Forelimb muscle (tissue), 1 donor: ENCODE data around the gene PPARA. TPM values are rescaled to one million over a fixed set of nuclear protein-coding genes. Genes with fewer than 3 reads are reported as not detected.

Experiments used
- DNase-seq: peaks from one replicate; pipeline ENCODE4 v3.0.0-alpha.2; 2013; ENCODE audit warnings: low read depth
- polyA plus RNA-seq: library from polyadenylated mRNA; unstranded; fragments of 120-200 nt; gene quantifications from one replicate; pipeline ENCODE4 v1.2.1, GENCODE V29; 2013; ENCODE audit not compliant: insufficient read length

Gene PPARA
- 22.8 TPM for polyA plus RNA-seq

DNA sequence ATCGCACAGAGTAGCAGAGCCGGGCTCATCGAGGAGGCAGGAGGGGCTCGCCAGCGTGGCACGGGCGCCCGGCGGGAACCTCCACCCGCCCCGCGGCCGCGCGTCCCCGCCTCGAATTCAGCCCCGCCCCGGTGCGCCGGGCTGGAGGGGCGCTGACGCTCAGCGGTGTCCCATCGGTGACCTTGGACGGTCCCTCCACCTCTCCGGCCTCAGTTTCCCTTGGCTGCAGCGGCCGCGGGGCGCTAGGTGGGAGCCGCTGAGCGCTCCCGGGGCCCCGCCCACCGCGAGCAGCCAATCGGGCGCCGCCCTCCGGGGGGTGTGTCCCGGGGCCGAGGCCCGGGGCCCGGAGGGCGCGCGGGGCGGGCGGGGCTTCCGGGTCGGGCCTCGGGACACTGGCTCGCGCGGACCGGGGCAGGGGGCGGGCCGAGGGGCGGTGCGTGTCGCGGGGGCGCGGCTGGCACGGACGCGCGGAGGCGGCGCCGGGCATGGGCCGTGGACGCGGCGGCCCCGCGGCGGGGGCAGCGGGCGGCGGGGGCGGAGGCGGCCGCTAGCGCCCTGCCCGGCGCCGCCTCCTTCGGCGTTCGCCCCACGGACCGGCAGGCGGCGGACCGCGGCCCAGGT, at the start of gene PPARA:
TSS of gene PPARA (plus strand) at position 493 of the 621 bp plus-strand sequence. CDS start 47,858 bp downstream, outside the sequence.
- peak; percentile 41 for DNase-seq

DNA sequence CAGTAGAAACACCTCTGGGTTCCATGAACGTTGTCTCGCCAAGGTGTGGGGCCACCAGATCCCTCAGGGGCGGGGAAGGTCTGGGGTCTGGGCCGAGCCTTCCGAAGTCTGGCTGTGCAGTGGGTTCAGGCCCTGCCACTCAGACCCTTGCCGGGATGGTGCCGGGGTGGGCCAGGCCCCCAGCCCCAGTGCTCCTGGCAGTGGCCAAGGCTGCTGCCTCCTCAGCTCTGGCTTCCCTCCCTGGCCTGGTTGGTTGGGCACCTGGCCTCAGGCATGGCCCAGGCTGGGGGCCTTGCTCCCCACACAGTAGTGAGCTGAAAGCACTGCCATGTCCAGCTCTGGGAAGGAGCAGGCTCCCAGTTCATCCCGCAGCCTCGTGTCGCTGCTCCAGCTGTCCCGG, 48.2 kb upstream of the PPARA start:
- no peak for DNase-seq

DNA sequence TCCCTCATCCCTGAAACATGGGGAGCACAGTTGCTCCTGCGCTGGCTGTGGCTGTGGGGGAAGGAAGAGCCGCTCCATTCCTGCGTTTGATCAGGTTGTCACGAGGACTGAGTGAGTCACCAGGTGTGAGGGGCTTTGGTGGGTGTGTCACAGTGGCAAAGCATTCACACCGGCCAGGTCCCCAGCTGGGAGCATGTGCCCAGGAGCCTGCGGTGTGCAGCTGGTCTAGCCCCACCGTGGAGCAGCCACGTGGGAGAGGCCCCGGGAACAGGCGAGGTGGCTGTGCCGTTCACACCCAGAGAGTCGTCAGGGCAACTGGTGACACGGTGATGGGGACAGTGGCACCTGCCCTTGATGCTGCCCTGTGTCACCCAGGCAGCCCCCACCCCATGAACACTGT, 47.6 kb upstream of the PPARA start:
- DNase-seq = no peak

DNA sequence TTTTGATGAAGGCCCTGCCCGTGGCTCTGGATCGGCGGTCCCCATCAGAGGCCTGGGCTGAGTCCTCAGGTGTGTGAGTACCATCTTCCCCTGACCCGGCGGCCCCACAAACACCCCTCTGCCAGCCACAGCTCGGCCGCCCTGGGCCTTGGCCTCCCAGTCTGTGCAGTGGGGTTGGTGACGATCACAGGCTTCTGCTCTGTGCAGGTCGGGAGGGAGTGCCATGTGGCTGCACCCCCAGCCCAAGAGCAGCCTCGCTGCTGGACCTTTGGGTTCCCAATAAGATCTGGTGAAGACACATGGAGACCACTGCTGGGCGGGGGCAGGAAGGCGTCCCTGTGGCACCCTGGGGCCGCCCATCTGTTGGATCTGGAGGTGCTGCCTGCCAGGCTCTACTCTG, 47.1 kb upstream of the PPARA start:
- DNase-seq = no peak

DNA sequence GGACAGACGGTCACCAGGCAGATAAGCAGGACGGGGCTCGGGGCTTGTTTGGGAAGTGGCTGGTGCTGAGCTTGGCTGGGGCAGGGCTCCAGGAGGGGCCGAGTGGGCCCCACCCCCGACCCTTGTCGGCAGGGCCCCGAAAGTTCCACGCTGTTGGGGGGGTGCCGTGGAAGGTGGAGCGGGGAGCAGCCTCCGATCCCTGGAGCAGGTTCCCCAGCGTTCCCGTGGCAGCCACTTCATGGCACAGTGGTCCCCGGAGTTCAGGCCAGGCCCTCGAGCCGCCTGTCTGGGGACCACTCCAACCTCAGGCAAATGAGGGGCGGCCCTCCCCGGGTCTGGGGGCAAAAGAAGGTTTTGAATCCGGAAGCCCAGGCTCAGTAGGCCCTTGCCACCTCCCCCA, 46.7 kb upstream of the PPARA start:
- no peak for DNase-seq

DNA sequence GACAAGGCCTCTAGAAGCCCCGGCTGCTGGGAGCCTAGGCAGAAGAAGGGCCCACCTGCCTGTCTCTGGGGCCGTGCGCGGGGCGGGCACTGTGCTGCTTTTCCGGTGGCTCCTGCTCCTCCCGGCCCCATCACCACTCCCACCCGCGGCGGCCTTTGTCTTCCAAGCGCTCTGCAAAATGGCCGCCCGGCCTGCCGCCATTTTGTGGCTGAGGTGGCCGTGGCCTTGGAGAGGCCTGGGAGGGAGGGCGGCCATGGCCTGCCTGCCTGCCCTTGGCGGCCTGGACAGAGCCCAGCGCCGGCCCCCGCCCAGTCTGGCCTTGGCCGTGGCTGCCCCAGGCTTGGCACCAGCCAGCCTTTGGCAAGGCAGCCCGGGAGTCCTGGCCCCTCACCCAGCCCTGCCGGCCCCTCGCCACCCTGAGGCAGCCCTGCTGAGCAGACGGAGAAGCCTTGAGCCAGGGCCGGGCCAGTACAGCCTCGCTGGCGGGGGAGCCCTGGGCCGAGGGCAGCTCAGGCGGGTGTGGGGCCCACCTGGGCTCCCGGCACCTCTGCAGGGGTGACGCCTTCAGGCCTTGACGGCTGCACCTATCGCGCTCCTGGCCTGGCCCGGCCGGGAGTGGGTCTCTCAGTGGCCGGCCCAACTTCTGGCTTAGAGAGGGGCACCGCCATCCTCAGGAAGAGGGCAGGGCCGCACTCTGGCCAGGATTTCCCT, 46.0 kb upstream of the PPARA start:
- DNase-seq = no peak

DNA sequence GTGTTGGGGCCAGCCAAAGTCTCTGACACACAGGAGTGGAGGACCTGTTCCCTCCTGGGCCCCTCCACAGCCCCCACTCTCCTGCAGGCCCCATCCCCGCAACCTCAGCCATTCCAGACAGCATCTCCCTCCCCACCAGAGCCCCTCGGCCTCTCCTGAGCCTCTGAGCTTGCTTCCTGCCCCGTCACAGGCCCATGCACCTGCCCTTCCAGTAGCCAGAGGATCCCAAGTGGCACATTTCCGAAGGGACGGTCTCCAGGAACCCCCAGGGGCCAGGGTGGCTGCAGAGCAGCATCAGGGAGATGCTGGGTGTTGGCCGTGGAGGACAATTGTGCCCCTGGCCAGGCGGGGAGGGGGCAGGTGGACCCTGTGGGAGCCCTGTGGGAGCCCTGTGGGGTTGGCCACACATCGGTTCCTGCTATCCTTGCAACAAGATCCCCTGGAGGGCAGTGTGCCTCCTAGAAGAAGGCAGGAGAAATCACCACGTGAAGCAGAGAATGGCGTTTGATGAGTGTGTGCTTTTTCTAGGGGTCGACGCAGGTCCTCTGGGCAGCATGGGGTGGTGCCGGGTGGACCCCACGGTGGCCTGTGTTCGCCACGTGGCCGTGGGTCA, 45.3 kb upstream of the PPARA start:
- DNase-seq = no peak

DNA sequence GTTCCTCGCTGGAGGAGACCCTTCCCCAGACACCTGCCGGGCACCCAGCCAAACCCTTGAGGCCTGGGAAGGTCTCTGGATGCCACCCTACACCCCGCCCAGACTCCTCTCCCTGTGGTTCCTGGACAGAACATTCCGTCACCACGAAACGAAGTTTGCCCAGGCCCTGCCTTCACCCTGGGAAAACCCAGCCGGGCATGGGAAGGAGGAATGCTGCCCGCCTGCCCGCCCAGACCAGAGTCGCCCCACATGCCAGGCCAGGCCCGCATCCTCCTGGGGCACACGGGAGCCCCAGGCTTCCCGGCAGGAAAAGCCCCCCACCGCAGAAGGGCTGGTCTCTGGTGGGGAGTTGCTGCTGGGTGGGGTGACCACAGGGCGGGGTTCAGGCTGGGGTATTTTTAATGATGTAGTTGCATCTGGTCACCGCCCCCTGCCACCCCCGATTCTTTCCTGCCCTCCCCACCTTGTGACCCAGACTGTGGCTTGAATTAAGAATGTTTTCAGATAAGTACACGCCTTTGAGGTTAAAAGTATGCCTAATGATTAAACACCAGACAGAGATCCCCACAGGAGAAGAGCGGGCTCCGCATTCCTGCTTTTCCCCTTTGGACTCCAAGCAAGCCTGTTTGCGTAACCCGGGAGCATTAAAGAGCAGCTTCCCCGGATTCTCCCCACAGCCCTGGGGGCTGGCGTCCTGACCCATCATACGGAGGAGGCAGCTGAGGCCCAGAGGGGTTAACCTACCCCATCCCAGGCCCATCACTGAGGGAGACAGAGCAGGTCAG, 44.6 kb upstream of the PPARA start:
- DNase-seq = no peak

DNA sequence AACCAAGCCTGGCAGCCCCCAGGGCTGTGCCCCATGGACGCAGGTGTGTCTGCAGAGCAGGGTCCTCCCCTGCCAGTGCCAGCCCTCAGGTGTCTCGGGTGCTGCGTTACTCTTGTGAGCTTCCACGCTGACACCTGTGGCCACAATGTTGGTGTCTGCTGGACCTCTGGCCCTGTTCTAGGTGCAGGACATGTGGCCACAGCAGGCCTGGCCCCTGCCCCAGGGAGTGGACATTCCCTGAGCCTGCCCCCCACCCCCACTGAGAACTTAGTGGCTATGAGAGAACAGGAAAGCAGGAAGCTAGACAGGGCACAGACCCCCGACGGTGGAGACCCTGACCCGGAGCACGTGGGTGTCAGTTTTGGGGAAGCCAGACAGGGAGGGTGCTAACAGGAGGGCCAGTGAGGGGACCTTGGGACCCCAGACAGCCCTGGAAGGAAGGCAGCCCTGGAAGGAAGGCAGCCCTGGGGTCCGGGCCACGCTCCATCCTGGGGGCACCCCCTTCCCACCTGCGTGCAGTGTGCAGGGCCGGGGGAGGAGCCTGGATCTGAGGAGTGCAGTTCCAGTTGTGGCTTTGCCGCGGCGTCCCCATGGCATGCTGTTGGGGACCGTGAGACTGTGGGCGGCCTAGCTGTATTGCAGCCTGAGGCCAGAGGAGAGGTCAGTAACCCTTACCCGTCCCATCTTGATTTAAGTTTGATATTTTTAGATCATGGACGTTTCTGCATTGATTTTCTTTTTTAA, 43.9 kb upstream of the PPARA start:
- DNase-seq = no peak

DNA sequence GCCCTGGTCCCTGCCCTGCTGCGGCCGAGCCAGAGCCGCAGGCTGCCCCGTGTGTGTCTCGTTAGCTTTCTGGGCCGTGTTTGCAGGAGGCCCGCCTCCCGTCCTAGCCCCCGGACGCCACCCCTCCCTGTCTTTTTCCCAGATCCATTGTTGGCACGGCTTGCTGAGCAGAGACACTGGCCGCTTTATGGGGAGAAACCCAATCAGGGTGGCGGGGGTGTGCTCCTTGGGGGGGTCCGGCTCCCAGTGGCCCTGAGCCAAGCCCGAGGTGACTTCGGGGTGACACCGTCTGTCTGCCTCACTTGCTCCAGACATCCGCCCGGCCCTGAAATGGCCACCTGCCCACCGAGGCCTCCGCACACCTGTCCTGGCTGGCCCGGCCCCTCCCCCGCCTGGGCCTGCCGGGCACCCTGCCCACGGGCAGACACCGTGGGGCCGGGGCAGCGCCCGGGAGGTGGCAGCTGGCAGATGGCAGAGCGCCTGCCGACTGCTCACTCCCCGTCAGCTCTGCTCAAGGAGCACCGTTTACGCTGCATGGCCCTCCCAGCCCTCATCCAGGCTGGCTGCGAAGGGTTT, 43.1 kb upstream of the PPARA start:
- no peak for DNase-seq

DNA sequence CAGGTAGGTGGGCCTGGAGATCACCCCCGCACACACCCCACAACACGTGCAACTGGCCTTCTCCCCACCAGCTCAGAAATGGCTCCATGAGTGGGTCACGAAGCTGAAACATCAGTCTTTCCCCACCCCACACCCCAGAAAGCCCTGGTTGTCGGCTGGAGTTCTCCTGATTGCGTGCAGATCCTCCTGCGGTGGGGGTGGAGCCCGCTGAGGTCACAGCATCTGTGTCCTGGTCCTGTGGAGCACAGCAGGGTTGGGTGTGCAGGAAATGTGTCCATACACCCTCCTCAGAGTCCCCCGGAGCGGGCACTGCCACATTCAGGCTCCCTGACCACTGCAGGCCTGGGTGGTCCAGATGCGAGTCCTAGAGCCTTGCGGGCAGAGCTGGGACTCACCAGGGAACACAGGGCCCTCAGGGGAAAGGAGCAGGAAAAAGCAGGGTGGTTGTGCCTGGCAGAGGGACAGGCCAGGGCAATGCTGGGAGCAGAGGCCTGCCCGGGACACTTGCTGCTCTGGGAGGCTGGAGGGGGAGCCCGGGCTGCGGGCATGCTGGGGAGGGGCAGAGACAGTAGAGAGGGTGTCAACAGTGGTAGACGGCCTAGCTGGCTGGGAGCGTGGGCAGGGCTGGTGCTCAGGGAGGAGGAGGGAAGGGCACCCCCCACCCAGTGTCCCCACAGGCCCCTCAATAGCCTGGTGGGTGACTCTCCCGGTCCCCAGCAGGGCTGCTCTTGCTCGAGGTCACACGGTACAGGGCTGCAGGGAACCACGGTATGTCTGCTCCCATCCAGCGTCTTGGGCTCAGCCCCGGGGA, 42.4 kb upstream of the PPARA start:
- no peak for DNase-seq

DNA sequence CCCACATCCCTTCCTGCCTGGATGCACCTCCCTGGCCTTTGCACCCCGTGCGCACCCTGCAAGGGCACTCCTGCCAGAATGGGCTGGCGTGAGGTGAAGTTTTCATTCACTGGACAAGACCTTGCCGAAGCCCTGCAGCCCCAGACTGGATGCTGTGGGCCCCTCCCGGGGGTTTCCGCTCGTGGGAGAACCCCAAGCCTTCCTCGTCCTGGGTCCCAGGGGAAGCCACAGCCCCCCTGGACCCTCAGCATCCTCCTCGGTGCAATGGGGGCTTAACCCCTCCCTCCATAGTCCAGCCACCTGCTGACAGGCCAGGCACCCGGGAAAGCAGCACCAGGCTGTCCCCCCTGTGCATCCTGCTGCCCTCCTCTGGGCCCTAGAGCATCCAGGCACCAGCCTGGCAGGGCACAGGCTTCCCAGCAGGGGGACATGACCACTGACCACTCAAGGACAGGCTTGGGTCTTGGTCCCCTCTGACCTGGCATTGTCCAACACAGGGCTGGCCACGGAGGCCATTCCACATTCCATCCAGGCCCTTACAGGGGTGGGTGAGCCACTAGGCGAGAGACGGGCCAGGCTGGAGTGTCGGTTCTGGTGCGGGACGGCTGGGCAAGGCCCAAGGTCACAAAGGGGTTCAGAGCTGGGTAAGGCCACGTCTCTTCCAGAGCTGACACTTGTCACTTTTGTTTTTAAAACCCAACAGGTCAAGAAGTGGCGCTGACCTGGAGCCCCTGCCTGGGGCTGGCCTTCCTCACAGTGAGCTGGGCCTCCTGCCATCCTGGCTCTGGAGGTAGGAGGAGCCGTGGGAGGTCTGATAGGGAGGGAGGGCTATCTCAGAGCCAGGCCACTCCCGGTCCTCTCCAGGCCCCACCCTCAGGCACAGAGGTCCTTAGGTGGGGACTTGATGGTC, 41.5 kb upstream of the PPARA start:
- no peak for DNase-seq

DNA sequence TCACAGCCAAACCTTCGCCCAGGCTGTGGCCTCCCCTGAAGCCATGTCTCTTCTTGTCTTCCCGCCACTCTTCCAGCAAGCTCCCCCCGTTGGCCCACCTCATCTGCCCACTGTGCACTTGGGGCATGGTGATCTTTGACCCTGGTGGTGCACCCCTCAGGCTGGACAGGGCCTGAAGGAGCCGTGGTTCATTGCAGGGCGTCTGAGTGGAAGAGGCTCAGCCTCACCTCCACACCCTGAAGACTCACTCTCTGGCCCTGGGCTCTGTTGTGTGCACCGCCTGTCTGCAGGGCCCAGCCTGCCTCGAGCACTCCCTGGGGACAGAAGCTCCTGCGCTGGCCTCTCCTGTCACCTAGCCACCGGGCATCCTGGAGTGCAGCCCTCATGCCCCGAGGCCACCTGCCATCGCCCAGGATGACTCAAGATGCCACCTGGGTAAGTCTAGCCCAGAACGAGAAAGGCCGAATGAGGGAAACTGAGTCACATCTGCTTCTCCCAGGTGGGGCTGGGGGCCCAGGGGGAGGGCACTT, 40.8 kb upstream of the PPARA start:
- DNase-seq = no peak

DNA sequence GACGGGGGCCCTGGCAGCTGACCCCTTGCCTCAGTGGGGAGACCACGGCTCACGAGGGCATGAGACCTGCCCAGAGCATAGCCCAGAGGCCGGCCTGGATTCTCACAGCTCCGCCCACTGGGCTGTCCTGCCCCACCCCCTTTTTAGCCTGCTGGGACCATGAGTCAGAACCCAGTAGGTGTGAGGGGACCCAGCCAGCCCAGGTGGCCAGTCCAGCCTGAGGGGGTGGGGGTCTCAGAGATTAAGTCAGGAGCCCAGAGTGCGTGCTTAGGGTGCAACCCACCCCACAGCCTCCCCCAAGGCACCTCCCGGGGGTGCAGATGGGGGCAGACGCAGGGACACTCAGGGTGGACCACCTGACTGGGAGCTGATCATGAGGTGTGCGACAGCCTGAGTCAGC, 40.1 kb upstream of the PPARA start:
- no peak for DNase-seq

DNA sequence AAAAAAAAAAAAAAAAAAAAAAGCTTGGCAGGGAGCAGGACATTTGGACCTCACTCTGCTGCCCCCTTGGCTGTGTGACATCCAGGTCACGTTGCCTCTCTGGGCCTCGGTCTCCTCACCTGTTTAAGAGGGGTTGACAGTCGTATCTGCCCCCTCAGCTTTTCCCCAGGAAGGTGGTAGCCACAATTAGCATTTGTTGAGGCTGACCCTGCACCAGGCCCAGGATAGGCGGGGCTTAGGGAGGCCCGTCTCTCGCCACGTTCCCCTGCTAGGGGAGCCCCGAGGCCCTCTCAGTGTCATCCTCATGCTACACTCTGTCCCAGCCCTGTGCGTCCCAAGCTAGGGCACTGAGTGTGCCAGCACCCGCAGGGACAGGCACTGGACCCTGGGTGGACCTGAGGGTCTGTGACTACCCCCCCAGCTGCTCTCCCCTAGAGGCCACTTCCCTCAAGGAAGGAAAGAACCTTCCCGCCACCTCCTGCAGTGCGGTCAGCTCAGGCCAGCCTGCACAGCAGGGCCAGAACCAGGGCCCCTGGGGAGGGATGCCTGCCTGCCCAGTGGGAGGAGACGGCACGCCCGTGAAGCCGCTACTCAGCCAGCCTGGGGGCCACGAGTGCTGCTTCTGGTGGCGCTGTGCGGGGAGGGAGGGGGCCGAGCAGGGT, 38.5 kb upstream of the PPARA start:
- DNase-seq = no peak

DNA sequence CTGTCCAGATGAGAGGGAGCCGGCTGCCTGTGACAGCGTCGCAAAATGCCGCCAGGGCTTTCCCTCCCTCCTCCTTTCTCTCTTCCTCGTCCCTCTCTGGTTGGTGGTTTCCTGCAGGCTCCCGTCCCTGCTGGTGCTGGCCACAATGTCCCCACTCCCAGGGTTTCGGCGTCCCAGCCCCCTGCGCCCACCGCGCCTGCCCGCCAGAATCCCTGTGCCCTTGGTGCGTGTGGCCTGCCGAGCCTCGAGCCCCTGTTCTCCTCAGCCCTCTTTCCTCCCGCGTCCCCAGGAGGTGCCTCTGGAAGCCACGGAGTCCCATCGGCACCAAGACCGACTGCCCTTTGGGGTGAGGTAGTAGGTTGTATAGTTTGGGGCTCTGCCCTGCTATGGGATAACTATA, 37.9 kb upstream of the PPARA start:
- no peak for DNase-seq

DNA sequence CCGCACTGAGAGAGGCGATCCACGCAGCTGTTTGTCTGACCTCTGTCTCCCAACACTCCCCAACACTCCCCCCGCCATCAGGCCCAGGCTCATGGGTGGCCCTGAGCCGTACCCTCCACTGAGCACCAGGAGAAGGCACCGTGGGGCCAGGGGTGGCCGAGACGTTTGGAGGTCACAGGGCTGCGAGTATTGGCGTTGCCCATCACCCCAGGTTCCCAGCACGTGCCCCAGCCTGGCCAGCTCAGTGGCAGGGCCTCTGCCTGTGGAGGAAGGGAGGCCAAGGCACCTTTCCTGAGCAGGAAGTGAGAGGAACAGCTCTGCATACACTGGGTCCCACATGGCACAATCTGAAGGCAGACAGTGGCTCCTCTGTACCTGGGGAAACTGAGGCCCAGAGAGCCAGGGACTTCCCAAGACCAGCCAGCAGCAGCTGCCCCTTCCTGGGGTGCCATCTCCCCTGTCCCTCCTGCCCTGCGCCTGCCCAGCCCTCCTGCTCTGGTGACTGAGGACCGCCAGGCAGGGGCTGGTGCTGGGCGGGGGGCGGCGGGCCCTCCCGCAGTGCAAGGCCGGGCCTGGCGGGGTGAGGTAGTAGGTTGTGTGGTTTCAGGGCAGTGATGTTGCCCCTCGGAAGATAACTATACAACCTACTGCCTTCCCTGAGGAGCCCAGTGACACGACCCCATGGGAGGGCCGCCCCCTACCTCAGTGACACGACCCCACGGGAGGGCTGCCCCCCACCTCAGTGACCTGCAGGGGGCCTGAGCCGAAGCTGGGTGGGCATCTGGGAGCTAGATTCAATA, 37.0 kb upstream of the PPARA start:
- DNase-seq = no peak
